GM18502 (cell line): ENCODE measurements around the gene OPN1SW.
A peak's percentile ranks its signal among the peaks of the same experiment; 100 is the strongest.

Experiments
- ATAC-seq: cut with Tn5 transposase; IDR thresholded peaks from one replicate; pipeline ENCODE4 v1.9.1; 2021; ENCODE audit warnings: mild to moderate bottlenecking; ENCODE audit not compliant: unreplicated experiment, poor library complexity

OPN1SW gene

DNA sequence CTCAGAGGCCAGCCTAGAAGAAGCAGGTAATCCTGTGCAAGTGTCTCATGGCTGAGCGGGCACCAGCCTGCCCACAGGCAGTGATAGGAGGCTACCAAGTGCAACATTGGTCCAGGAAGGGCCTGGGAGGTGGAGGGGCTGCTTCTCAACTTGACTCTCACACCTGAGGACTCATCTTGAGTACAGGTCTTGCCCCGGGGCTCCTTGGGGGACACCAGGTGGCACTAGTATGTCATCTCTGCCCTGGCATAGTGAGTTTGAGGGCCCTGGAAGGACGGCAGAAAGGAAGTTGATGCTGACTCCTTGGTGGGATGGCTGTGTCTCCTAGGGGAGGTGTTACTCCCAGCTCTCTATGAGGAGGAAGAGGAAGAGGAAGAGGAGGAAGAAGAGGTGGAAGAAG is 18.4 kb upstream of the OPN1SW start:
- no peak for ATAC-seq

DNA sequence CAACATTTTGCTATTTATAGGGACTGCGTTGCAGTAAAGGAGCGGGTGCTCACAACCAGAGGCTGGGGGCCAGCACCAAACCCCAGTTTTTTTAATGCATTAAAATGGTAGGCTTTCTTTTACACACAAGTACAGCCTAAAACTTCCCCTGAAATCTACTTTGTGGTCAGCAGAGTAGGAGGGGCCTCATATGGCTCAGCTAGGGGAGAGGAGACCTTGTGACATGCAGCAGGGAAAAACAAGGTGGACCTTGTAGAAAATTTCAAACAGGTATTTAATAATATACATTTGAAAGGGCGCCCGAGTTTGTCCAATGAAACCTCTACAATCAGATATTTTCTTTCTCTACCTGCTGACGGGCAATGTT is 17.6 kb upstream of the OPN1SW start:
- no peak for ATAC-seq

DNA sequence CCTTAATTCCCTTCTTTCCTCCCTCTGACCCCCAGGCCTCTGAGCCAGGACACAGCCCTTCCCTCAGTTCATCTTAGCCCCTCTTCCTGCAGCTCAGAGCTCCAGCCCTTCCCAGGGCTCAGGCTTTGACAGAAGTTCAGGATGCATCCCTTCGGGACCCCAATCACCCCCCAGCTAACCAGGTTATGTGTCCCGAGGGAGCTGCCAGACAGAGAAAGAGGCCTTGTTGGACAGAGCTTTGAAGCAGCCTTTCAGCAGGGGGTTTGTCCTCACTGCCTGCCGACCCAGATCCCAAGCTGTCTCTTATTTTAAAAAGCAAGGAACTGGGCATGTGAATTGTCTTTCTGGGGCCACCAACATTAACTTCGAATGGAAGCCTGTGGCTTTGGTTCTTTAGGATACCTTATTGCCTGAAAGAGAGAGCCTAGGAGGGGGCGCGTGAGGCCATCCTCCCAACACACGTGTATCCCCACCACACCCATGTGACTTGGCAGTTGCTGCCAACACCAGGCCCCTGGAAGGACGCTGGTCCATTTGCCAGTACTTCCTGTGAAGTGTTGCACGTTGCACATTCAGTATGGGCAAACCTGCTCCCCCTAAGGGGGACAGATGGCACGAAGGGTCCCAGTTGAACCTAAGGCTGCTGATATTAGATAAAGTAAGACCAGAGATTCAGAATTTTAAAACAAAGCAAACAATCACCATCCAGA is 17.0 kb upstream of the OPN1SW start:
- ATAC-seq: no peak

DNA sequence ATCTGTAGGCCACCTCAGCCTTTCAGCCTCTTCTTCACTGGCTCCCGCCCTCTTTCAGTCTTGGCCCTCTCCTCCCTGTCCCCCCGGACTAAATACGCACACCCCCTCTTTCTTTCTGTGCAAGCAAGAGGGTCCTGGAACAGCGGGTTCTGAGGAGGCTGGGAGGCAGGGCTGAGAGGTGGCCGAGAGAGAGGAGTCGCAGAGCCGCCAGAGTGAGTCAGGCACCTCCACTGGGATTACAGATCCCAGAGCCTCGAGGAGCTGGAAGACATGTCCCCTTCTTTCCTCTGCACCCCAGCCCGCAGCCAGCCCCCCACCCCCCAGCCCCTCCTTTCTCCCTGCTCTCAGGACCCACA is 16.4 kb upstream of the OPN1SW start:
- ATAC-seq: no peak

DNA sequence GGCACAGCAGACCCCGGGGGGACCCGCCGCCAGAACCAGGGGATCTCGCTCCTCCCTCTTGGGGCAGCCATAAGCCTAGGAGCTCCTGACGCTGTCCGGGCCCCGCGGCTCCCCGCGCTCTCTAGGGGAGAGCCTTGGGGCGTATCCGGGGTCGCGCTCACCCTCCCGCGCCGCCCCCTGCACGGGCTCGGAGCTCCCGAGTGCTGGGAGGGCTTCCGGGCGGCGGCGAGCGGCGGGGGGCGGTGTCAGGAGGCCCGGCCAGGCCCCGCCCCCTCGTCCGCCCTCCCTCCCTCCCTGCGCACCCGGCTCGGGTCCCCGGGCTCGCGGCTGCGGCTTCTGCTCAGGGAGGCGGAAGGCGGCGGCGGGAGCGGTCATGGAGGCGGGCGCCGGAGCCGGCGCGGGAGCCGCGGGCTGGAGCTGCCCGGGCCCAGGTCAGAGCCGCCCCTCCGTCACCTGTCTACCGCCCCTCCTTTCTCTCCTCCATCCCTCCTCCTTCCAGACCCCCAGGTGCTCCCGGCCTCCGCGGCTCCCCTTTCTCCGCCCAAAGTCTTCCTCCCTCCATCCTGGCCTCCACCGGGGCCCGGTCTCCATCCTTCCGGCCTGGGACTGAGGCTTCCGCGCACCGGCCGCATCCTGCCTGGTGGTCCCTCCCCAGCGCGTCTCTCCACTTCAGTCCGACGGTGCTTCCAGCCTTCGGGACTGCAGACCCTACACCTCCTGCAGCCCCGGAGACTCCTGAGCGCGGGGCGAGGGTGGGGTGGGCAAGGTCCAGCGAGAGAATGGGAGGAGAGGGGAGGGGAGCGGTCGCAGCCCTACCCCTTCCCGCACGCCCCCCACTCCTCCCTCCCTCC is 15.8 kb upstream of the OPN1SW start, which contains the start of gene CCDC136:
Gene CCDC136 (plus strand): TSS at position 848 of the 851 bp plus-strand sequence. CDS start 444 bp downstream, outside the sequence.
- peak; percentile 86 for ATAC-seq

DNA sequence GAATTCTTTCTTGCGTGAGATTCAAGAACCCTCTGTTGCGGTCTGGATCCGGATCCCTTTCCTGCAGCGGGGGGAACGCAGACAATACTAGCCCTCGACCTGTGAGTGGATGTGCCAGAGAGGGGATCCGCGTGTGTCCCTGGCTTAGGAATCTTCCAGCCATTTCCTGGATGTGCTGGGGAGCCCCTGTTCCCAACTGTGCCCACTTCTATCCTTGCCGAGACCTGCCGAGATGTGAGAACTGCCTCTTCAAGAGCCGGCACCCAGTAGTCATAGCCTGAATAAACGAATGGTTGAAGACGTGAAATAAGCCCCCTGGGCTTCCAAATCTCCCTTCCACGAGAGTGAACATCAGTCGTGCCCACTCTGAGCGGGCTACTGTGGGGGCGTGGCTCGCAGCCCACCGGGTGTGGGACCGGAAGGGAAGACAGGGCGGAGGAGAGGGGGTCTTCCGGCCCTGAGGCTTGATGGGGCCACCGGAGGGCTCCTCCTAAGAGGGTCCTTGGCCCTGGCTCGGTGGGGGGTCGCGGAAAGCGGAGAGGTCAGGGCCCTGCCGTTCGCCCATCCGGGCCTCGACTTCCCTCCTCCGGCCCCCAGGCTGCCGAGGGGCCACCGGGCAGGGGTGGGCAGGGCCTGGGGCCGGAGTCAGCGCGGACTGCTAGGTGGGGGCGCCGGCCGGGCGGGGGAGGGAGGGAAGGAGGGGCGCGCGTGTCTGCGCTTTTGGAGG is 14.9 kb upstream of the OPN1SW start:
- peak; percentile 23 for ATAC-seq

DNA sequence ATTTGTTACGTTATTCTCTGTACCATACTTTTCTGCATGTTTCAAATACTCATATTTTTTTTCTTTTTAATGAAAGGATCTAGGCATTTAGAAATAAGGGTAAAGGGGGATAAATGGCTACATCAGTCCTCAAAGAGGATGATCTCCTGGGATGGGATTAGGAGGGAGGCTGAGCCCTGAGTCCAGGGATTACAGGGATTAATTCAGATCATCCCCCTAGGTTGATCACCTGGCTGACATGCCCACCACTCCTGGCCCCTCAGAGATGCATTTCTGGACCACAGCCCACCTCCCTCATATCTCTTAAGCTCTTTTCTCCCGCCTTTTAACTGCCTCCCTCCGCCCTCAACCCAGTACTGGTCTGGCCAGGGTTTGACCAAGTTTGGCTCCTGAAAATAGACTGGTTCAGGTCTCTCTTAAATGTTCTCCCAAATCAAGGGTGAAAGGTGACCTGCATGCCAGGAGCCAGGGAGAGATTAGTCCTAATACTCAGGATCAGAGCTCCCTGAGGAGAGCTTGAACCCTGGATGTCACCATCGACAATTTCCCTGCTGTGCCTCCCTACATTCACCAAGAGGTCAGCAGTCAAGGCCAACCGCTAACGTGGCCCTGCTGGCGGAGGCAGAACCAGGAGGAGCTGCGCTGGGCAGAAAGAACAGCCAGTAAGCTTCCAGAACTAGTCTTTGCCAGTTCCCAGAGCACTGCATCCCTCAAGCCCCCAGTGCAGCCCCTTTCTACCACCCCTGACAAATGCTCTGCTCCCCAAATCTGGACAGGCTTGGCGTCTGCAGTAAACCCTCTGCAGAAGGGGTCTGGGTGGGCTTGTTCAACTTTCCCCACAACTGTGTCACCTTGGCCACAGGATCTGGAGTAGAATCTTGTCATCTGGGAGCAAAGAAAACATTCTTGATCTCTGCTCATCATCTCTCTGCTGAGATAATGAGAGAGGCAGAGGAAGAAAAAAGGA is 13.1 kb upstream of the OPN1SW start:
- no peak for ATAC-seq

DNA sequence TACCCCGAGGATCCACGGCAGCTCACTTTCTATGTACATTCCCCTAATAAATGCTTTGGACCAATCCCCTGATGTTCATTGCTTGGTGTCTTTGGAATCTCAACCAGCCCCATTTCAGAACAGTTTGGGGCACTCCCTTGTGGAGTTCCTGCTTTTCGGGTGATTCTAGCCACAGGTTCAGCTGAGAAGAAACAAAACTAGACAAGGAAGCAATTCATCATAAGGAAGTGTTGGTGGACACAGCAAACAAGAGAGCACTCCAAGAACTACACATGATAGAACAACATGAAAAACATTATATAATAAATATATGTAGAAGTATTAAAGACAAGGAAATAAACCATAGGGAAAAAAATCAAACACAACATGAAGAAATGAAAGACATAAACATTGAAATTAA is 10.1 kb upstream of the OPN1SW start:
- no peak for ATAC-seq

DNA sequence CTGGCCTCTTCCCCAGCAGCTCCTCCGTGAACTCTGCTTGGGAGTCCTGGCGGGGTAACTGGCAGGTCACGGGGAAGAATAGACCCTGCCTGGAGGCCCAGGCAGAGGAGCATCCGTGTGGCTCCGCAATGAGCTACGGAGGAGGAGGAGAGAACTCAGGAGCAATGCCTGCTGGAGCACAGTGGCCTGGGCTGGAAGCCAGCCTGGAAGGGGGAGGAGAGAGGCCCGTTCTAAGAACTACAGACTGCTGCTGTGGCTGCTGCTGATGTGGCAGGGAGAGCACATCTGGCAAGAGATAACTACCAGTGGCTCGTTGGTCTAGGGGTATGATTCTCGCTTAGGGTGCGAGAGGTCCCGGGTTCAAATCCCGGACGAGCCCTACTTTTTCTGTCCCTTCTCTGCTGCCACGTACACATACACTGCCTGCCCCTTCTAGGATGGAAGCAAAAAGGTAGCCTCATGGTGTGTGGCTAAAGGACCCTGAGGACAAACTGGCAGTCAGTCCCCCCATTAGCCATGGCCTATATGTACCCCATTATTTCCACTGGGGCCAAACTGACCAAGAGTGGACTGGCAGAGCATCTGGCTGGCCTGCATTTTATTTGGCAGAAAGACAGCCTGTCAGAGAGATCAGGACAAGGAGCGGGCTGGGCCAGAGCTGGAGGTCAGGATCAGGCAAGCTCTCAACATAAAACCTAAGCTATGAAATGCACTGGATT is 7.7 kb upstream of the OPN1SW start:
- no peak for ATAC-seq

DNA sequence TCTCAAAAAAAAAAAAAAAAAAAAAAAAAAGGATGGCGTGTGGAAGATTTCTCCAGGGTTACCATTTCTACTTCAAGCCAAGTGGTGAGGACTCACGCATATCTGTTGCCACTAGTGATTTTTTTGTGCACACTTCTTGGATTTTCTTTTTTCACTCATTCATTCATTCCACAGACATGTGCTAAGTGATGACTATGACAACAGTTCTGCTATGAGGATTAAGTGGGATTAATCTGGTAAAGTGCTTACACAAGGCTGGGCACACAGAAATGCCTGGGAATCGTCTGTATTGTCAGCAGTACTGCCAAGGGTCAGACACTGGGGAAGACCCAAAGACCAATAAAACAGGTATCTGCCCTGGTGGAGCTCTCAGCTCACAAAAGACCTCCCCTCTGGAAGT is 6.3 kb upstream of the OPN1SW start:
- ATAC-seq: no peak

DNA sequence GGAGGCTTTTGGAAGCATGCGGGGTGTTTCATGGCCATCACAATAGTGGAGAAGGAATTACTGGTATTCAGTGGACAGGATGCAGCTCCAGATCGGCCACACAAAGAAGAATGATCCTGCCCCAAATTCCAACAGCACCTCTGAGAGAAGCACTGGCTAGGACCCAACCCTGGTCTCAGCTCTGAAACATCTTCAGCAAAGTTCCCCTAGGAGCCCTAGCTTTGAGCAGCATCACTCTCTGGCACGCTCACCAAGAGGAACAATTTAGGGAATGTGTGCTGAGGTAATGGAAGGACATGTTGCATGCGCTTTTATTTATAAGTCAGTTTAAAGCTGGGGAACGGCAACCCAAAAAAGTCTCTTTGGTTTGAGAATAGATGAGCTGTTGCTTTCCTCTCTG is 5.5 kb upstream of the OPN1SW start:
- ATAC-seq: no peak

DNA sequence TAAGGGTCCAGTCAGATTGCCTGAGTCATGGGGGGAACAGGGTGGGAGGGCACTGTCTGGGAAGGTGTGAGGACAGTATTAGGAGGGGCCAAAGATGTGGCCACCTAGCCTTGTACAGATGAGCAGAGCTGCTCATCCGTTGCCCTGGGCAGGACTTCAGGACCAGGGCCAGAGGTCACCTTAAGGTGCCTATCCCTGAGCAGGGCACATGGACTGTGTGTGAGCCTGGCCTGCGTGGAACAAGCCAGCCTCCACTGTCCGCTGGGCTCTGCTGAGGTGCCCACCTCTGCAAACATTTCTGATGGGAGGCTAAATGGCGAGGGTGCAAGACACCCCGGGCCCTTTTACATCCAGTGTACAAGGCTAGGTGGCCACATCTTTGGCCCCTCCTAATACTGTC is 3.4 kb upstream of the OPN1SW start:
- no peak for ATAC-seq

DNA sequence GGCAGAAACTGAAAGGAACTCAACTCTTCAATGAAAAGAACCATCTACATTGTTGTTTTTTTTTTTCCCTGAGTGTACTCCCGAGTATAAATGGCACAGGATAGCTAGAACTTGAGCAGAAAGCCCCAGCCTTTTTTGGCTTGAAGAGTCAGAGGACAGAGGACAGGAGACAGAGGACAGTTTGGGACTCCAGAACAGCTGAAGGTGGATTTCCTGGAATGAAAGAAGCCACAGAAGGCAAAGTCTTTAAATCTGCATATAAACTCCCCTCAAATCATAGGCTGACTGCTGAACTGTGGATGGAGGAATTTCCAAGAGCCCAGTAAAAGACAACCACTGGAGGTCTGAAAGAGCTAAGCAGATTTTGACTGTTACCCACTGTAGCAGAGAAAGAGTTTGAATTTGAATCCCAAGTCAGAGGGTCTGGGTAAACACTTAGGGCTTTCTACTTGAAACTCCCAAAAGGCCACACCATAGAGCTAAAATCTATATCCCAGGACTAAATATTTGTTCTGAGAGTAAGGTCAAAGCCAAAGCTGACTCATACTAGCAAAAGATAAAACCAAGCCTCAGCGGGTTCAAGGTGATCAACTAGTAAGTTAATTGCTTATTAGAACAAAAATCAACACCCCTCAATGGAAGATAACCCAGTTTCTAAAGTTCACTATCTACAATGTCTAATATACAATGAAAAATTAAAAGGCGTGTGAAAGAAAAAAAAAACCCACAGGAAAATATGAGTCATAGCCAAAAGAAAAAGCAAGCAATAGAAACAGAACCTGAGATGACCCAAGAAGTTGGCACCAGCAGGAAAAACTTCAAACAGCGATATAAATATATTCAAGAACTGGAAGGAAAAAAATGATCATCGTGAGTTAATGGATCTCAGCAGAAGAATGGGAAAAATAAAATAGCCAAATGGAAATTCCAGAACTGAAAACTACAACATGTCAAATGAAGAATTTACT is 1.8 kb upstream of the OPN1SW start:
- ATAC-seq: no peak

DNA sequence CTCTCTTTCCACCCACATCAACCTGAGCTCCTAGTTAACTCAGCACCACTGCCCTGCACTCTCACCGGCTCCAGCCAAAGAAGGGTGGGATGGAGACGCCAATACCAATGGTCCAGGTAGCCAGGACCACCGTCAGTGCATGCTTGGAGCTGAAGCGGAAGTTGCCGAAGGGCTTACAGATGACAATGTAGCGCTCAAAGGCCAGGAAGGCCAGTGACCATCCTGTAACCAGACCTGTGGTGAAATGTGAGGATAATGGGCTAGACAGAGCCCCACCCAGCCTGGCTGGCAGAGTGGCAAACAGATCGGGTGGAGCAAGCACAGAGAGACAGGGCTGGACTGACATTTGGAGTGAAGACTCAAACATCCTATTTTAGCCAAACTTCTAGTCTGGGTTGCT is 673 bp downstream of the OPN1SW start:
- ATAC-seq: no peak

DNA sequence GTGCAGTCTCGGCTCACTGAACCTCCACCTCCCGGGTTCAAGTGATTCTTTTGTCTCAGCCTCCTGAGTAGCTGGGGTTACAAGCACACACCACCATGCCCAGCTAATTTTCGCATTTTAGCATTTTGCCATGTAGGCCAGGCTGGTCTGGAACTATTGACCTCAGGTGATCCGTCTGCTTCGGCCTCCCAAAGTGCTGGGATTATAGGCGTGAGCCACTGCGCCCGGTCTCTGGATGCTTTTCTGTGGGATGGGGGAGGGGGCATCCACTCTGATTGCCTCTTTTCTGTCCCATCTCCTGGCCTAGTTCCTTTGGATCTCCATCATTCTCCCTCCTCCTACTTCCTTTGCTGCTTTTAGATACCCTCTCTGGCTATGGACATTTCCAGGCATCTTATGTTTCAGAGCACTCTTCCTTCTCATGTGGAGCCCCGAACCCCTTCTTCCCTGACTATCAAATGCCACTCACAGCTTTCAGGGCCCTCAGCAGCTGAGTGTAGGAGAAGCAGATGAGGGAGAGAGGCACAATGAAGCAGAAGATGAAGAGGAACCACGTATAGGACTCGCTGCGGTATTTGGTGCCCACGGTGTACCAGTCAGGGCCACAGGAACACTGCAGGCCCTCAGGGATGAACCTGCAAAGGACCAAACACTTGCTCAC is 1.4 kb downstream of the OPN1SW start:
- no peak for ATAC-seq

DNA sequence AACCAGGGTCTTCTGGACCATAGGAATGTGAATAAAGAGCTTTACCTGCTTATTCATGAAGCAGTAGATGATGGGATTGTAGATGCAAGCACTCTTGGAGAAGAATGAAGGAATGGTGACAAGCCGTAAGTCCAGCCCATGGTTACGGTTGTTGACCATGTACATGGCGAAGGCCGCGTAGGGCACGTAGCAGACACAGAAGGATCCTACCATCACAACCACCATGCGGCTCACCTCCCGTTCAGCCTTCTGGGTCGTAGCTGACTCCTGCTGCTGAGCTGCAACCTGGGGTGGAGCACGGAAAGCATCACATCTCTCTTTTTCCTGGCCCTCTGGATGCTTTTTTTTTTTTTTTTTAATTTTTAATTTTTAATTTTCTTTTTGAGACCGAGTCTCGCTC is 2.0 kb downstream of the OPN1SW start:
- ATAC-seq: no peak

DNA sequence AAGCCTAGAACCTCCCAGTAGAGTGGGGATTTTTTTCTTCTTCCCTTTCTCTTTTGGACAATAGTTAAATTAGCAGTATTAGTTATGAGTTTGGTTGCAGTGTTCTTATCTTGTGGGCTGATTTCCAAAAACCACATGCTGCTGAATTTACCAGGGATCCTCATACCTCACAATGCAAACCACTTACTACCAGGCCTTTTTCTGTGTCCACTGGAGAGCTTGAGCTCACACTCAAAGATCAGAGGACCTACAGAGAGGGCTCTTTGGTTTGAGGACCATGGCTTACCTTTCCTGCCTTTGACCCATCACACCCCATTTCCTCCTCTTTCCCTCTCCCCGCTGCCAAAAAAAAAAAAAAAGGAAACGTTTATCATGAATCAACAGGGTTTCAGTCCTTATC is 5.4 kb downstream of the OPN1SW start:
- no peak for ATAC-seq
